HepG2 (cell line): ENCODE measurements around the gene BTG2. TPM values are rescaled to one million over a fixed set of nuclear protein-coding genes. Genes with fewer than 3 reads are reported as not detected.

Experiments
- ARNT2 ChIP-seq: sonication (generic); formaldehyde crosslinking; IDR thresholded peaks from 2 replicates; pipeline ENCODE4 v1.8.0; 2022; ENCODE audit warnings: mild to moderate bottlenecking, low read depth, missing genetic modification reagents, moderate library complexity
- CEBPB ChIP-seq: IDR thresholded peaks from 2 replicates; pipeline ENCODE4 v1.6.1; 2011; ENCODE audit warnings: low read depth, low read length, improper control_type of control experiment, borderline replicate concordance
- DPF2 ChIP-seq: sonication (generic); formaldehyde crosslinking; IDR thresholded peaks from 2 replicates; pipeline ENCODE4 v1.4.0; 2020; ENCODE audit warnings: mild to moderate bottlenecking, low read depth, missing genetic modification reagents, borderline replicate concordance
- ERF ChIP-seq: IDR thresholded peaks from 2 replicates; pipeline ENCODE4 v1.6.1; 2018; ENCODE audit warnings: missing biosample characterization, missing genetic modification reagents
- FOXA3 ChIP-seq: IDR thresholded peaks from 2 replicates; pipeline ENCODE4 v1.6.1; 2016; ENCODE audit warnings: missing genetic modification reagents, missing compliant biosample characterization
- HMGA1 ChIP-seq: sonication (generic); formaldehyde crosslinking; conservative IDR thresholded peaks from 2 replicates; pipeline ENCODE4 v1.4.0; 2020; ENCODE audit warnings: missing genetic modification reagents
- HNF4G ChIP-seq, 2 experiments: sonication (generic) in 1 of 2; formaldehyde crosslinking in 1 of 2; IDR thresholded peaks; 2 replicates each; pipeline versions ENCODE4 v1.4.0 to v1.6.1; 2011 to 2020; ENCODE audit warnings: borderline replicate concordance in 2 of 2, low read depth in 2 of 2, mild to moderate bottlenecking in 2 of 2, low read length in 1 of 2, missing genetic modification reagents in 1 of 2, moderate library complexity in 1 of 2
- HOMEZ ChIP-seq: IDR thresholded peaks from 2 replicates; pipeline ENCODE4 v1.6.1; 2016; ENCODE audit warnings: low read depth
- KLF13 ChIP-seq: sonication (generic); formaldehyde crosslinking; IDR thresholded peaks from 2 replicates; pipeline ENCODE4 v1.4.0; 2020; ENCODE audit warnings: mild to moderate bottlenecking, missing genetic modification reagents
- MAFF ChIP-seq: IDR thresholded peaks from 2 replicates; pipeline ENCODE4 v1.6.1; 2011; ENCODE audit warnings: low read depth, low read length, improper control_type of control experiment
- NONO ChIP-seq, 2 experiments: fragments of 450-650 bp in 1 of 2; sonication (generic) in 1 of 2; formaldehyde crosslinking in 1 of 2; IDR thresholded peaks in 1 of 2; conservative IDR thresholded peaks in 1 of 2; 2 replicates each; pipeline versions ENCODE4 v1.6.1 to v1.8.0; 2017 to 2022; ENCODE audit warnings: mild to moderate bottlenecking in 1 of 2, missing genetic modification reagents in 1 of 2, moderate library complexity in 1 of 2
- PTBP1 ChIP-seq: fragments of 200-400 bp; formaldehyde crosslinking; IDR thresholded peaks from 2 replicates; pipeline ENCODE4 v1.6.1; 2018; ENCODE audit warnings: low read length, low read depth; ENCODE audit not compliant: poor library complexity, severe bottlenecking
- SP1 ChIP-seq, 2 experiments: fragments of 450-650 bp in 1 of 2; sonication (generic) in 1 of 2; formaldehyde crosslinking in 1 of 2; IDR thresholded peaks; 2 replicates each; pipeline versions ENCODE4 v1.4.0 to v1.6.1; 2016 to 2020; ENCODE audit warnings: missing genetic modification reagents in 1 of 2
- SUZ12 ChIP-seq: fragments of 150-350 bp; IDR thresholded peaks from 2 replicates; pipeline ENCODE4 v1.6.1; 2014; ENCODE audit warnings: low read depth, low read length
- TFAP4 ChIP-seq: sonication (generic); IDR thresholded peaks from 2 replicates; pipeline ENCODE4 v1.6.1; 2016; ENCODE audit warnings: low read depth, borderline replicate concordance
- THAP9 ChIP-seq: sonication (generic); formaldehyde crosslinking; IDR thresholded peaks from 2 replicates; pipeline ENCODE4; 2020; ENCODE audit warnings: missing genetic modification reagents, mild to moderate bottlenecking, borderline replicate concordance
- ZFP62 ChIP-seq: sonication (generic); formaldehyde crosslinking; IDR thresholded peaks from 2 replicates; pipeline ENCODE4 v1.4.0; 2020; ENCODE audit warnings: missing genetic modification reagents
- ZNF274 ChIP-seq: sonication (generic); formaldehyde crosslinking; IDR thresholded peaks from 2 replicates; pipeline ENCODE4 v1.5.1; 2020; ENCODE audit warnings: mild to moderate bottlenecking, missing genetic modification reagents
- ZNF430 ChIP-seq: sonication (generic); formaldehyde crosslinking; IDR thresholded peaks from 2 replicates; pipeline ENCODE4 v1.9.0; 2021; ENCODE audit warnings: mild to moderate bottlenecking, missing genetic modification reagents
- ZNF546 ChIP-seq: sonication (generic); formaldehyde crosslinking; conservative IDR thresholded peaks from 2 replicates; pipeline ENCODE4 v1.8.1; 2023; ENCODE audit warnings: mild to moderate bottlenecking, missing genetic modification reagents
- ZSCAN12 ChIP-seq: sonication (generic); formaldehyde crosslinking; IDR thresholded peaks from 2 replicates; pipeline ENCODE4 v1.9.0; 2021; ENCODE audit warnings: mild to moderate bottlenecking, missing genetic modification reagents
- ZSCAN9 ChIP-seq: IDR thresholded peaks from 2 replicates; pipeline ENCODE4 v1.6.1; 2016; ENCODE audit warnings: borderline replicate concordance
- polyA plus RNA-seq, 8 experiments: library from polyadenylated mRNA; depleted of rRNA in 3 of 8; stranded (reverse) in 7 of 8; unstranded in 1 of 8; fragments of >200 nt; fragmentation: Illumina TruSeq in 4 of 8; extraction: Trizol in 4 of 8; gene quantifications; 2 replicates each; pipeline versions ENCODE4 v1.2.1 to v1.2.3, GENCODE V29; 2011 to 2016; ENCODE audit warnings: low read depth in 4 of 8, missing spikeins in 1 of 8, mixed read lengths in 1 of 8; ENCODE audit not compliant: insufficient read depth in 1 of 8
- total RNA-seq, 5 experiments: library from RNA; depleted of rRNA; stranded (reverse); fragments of >200 nt; fragmentation: Illumina TruSeq; extraction: Trizol; gene quantifications; 2 replicates each; pipeline ENCODE4 v1.2.3, GENCODE V29; 2016; ENCODE audit warnings: low read depth in 1 of 5

Gene BTG2
- total and polyA plus RNA-seq, 2 of the 13 experiments (the other 11 are each of a cell fraction or from before 2014, with no cell fraction given): 13.6 to 18.3 TPM

- TF ChIP-seq NONO (IDR thresholded peaks at IDR 0.05) (no peak), NONO (CRISPR knock-in tag; conservative IDR thresholded peaks at IDR 0.05) (0 out of 2 replicates have a peak, but pooled peaks have one; percentile 57), SUZ12 (no peak), HMGA1 (CRISPR knock-in tag) (no peak), FOXA3 (CRISPR knock-in tag) (peak; percentile 35; the same call in 1 of the 2 replicates), CEBPB (no peak), HNF4G (IDR thresholded peaks at IDR 0.05; ENCODE audit: borderline replicate concordance, low read depth, low read length) (no peak), HNF4G (CRISPR knock-in tag; IDR thresholded peaks at IDR 0.05; ENCODE audit: borderline replicate concordance, low read depth) (no peak), HOMEZ (0 out of 2 replicates have a peak, but pooled peaks have one; percentile 13), DPF2 (CRISPR knock-in tag) (no peak), SP1 (IDR thresholded peaks at IDR 0.05) (no peak), SP1 (CRISPR knock-in tag; IDR thresholded peaks at IDR 0.05) (no peak), ZNF546 (CRISPR knock-in tag) (0 out of 2 replicates have a peak, but pooled peaks have one; percentile 63), ERF (CRISPR knock-in tag) (0 out of 2 replicates have a peak, but pooled peaks have one; percentile 35), ARNT2 (no peak; the same call in 1 of the 2 replicates), ZSCAN12 (no peak), ZFP62 (CRISPR knock-in tag) (no peak), TFAP4 (peak; percentile 37; the same call in 1 of the 2 replicates), KLF13 (no peak), MAFF (no peak), ZSCAN9 (CRISPR knock-in tag) (0 out of 2 replicates have a peak, but pooled peaks have one; percentile 15), ZNF430 (peak; percentile 88; the same call in 1 of the 2 replicates), THAP9 (CRISPR knock-in tag) (no peak), ZNF274 (CRISPR knock-in tag) (0 out of 2 replicates have a peak, but pooled peaks have one; percentile 13), PTBP1 (no peak)
Measured at GRCh38 chr1:203304919-203305808, at the start of gene BTG2 (continued).
